Left kidney (tissue), 2 donors: ENCODE results near the gene MAJIN. TPM values are rescaled to one million over a fixed set of nuclear protein-coding genes. Genes with fewer than 3 reads are reported as not detected.

Experiments
- DNase-seq: peaks from one replicate; pipeline ENCODE4 v3.0.0-alpha.2; 2013
- polyA plus RNA-seq: library from polyadenylated mRNA; unstranded; fragments of 120-200 nt; gene quantifications from one replicate; pipeline ENCODE4 v1.2.1, GENCODE V29; 2013; ENCODE audit not compliant: insufficient read length

Gene MAJIN
- polyA plus RNA-seq, 1 donor, result 0.88 TPM

DNA sequence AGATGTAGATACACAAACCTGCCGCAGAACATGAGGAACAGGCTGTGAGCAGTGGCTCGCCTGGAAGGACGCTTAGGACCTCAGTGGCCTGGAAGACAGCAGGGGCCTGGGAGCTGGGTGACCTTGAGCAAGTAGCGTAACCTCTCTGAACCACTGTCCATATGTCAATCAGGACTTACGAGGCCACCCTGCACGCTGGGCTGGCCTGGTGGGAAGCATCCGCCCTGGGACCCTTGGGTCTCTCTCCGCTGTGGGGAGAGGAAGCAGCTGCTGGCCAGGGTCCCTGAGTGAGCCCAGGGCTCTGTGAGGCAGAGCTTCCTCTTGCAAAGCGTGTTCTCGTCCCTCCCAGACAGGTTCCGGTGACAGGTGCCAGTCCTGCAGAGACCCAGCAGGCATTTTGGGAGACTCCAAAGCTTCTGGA is 79.5 kb downstream of the MAJIN start:
- no peak for DNase-seq

DNA sequence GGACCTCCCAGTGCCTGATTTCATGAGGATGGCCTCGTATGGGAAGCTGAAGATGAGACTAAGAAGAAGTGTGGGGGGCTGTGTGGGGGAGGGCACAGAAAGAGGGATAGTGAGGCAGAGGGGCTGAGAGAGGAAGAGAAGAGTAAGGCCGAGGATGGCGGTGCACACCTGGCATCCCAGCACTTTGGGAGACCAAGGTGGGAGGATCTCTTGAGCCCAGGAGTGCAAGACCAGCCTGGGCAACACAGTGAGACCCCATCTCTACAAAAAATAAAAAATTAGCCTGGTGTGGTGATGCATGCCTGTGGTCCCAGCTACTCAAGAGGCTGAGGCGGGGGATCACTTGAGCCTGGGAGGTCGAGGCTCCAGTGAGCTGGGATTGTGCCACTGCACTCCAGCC is 80.0 kb downstream of the MAJIN start:
- no peak for DNase-seq

DNA sequence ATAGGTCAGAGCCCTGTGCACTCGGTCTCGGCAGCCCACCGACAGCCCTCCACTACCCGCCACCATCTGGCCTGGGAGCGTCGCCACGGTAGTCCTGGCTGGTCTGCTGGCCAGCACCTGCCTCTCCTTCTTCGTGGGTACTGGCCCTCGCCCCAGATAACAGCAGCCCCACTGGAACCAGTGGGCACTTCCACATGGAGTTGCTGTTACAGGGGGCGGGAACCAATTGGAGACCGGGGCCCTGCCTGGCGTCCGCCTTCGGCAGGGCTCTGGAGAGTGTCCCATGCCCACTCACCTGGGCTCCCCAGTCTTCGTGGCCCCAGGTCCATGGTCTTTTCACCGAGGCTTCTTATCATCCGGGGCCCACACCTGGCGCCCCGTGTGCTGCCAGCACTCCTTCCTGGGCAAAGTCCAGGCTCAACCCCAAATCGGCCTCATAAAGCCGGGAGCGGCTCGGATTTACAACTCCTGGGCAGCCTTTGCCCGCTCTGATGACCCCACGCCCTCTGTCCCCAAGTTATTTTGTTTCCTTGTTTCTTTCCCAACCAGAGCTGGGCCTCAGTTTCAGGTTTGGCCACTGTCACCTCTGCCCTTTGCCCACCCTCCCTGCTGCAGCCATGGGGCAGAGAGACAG is 80.6 kb downstream of the MAJIN start:
- DNase-seq, result no peak

DNA sequence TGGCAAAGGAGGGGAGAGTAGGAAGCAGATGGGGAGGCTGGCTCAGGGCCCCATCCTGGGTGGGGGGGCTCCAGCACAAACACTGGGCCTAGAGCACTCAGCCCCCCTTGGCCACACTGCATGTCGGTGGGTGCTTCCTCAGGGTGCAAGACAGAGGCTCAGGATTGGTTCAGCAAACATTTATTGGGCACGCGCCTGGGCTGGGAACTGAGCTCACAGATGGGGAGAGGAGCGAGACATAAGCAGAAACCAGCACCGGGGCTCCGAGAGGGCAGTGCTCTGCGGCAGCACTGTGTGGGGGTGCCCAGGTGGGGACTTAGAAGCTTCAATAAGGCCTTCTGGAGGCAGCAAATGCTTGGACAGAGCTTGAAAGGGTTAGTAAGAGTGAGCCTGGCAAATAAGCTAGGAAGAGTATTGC is 81.4 kb downstream of the MAJIN start:
- no peak for DNase-seq

DNA sequence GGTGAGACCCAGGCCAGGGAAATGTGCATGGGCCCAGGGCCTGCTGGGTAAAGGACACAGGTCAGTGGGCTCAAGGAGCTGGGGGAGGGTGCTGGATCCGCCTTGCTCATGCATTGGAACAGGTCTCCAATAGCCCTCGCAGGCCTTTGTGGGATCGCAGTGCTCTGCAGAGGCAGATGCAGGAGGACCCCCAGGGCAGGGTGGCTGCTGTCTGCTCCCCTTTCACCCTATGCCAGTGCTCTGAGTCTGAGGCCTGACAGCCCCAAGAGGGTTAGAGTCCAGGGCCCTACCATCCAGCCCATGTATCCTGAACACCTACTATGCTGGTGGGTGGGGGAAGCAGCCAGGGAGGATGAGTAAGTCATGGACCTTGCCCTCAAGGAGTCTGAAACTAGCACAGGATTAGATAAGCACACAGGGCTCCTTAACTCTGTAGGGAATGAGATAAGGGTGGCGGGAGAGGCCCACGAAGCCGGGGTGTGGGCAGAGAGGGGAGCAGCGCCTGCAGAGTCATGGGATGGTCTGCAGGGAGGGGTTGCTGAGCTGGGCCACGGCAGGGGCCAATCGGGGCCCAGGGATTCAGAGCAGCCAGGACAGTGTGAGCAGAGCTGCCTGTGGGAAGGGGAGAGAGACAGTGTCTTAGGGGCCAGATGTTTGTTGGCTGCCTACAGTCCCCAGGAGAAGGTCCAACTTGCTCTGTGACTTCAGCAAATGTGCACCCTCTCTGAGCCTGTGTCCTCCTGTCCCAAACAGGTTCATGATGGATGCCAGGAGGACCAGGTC is 83.0 kb downstream of the MAJIN start:
- no peak for DNase-seq

DNA sequence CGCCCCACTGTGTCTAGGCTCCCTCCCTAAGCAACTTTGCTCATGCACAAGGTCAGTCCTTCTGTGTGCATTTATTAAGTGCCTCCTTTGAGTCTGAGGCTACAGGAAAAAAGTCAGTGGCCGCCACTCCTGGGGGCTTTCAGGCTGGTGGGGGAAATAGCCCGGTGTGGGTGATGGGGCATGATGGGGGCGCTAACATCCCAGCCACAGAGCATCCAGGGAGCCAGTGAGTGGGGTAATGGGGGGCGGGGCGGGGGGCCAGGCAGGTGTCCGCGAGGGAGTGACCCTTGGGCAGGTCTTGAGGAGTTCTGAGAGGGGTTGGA is 83.5 kb downstream of the MAJIN start:
- DNase-seq, result no peak

Other genes with a start within 250 kb of the MAJIN start
- 14.9 TPM for gene NRXN2, start 248.9 kb downstream of the MAJIN start, polyA plus RNA-seq
- gene RASGRP2, start 228.0 kb downstream of the MAJIN start, polyA plus RNA-seq, result 2.6 TPM
- gene PYGM, start 212.1 kb downstream of the MAJIN start, polyA plus RNA-seq, result 1.8 TPM
- 520 TPM for gene SF1, start 193.6 kb downstream of the MAJIN start, polyA plus RNA-seq
- 17.4 TPM for gene MAP4K2, start 168.9 kb downstream of the MAJIN start, polyA plus RNA-seq
- gene MEN1, start 161.6 kb downstream of the MAJIN start, polyA plus RNA-seq, result 36.6 TPM
- 5.4 TPM for gene CDC42BPG, start 127.5 kb downstream of the MAJIN start, polyA plus RNA-seq
- gene EHD1, start 93.5 kb downstream of the MAJIN start, polyA plus RNA-seq, result 56.5 TPM
- 16.4 TPM for gene ATG2A, start 54.9 kb downstream of the MAJIN start, polyA plus RNA-seq
- gene PPP2R5B, start 47.4 kb downstream of the MAJIN start, polyA plus RNA-seq, result 18.5 TPM
- gene GPHA2, start 36.2 kb downstream of the MAJIN start, polyA plus RNA-seq, result 2.6 TPM
- gene BATF2, start 24.9 kb upstream of the MAJIN start, polyA plus RNA-seq, result 3.2 TPM
- 45.6 TPM for gene ARL2, start 42.1 kb upstream of the MAJIN start, polyA plus RNA-seq
- 22.3 TPM for gene SNX15, start 55.3 kb upstream of the MAJIN start, polyA plus RNA-seq
- 10.4 TPM for gene SAC3D1, start 69.1 kb upstream of the MAJIN start, polyA plus RNA-seq
- gene NAALADL1, start 86.4 kb upstream of the MAJIN start, polyA plus RNA-seq, result 10.0 TPM
- gene CDCA5, start 111.9 kb upstream of the MAJIN start, polyA plus RNA-seq, result 23.1 TPM
- gene ZFPL1, start 112.1 kb upstream of the MAJIN start, polyA plus RNA-seq, result 26.0 TPM
- 93.3 TPM for gene VPS51, start 124.1 kb upstream of the MAJIN start, polyA plus RNA-seq
- gene TM7SF2, start 139.8 kb upstream of the MAJIN start, polyA plus RNA-seq, result 63.8 TPM
- gene ZNHIT2, start 145.6 kb upstream of the MAJIN start, polyA plus RNA-seq, result 4.8 TPM
- 474 TPM for gene FAU, start 150.0 kb upstream of the MAJIN start, polyA plus RNA-seq
- 52.6 TPM for gene MRPL49, start 150.2 kb upstream of the MAJIN start, polyA plus RNA-seq
- 47.1 TPM for gene SYVN1, start 162.4 kb upstream of the MAJIN start, polyA plus RNA-seq
- gene SPDYC, start 198.1 kb upstream of the MAJIN start, polyA plus RNA-seq, result not detected
- gene CAPN1, start 209.8 kb upstream of the MAJIN start, polyA plus RNA-seq, result 86.6 TPM